ENCODE measurements around the gene USP21. TPM values are rescaled to one million over a fixed set of nuclear protein-coding genes. Genes with fewer than 3 reads are reported as not detected.

USP21 gene
- polyA plus RNA-seq, 3 donors: 49.0 to 52.6 (median 52.5) TPM

- DNase-seq: no peak
Observed at GRCh38 chr1:161207173-161207572, 47.9 kb downstream of the USP21 start.

DNA sequence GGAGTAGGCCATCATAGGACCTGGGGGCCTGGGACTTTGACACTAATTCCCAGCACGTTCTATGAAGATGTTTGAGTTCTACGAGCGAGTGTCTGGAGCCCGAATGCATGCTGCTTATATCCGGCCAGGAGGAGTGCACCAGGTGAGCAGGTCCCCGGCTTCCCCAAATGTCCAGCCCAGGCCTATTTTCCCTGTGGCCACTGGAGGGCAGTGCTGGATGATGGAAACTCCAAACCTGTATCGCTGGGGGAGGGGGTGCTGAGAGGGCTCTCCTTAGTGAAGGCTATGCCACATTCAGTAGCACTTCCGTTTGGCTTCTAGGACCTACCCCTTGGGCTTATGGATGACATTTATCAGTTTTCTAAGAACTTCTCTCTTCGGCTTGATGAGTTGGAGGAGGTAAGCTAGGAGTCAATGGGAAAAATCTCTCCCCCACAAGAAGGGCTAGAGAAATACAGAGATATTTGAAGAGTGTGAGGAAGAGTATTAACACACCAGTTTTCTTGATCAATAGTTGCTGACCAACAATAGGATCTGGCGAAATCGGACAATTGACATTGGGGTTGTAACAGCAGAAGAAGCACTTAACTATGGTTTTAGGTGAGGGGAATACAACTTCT, 50.6 kb downstream of the USP21 start:
- DNase-seq: peak; percentile 69

- DNase-seq: no peak
Observed at GRCh38 chr1:161214369-161214768, 55.1 kb downstream of the USP21 start.

DNA sequence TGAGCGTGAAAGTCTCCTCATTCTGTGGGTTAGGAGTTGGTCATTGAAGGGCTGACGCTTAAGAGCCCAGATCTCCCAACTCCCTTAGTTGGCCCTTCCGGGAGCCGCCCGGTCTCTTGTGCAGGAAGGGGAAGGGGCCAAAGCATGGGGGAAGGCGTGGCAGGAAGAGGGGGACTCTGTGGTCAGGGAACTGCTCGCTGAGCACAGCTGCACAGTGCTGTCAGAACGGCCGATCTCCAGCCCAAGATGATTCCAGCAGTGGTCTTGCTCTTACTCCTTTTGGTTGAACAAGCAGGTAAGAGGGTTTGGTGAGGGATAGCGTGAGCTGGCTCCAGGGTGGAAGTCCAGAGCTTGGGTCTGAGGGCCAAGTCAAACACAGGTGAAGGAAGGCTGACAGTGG, 55.8 kb downstream of the USP21 start, which contains the start of gene FCER1G:
Gene FCER1G, plus strand, starts transcription at position 220 of the 400 bp plus-strand sequence. Its CDS starts 27 bp downstream, at position 247.
- no peak for DNase-seq

Other genes with a start within 250 kb of the USP21 start
- under 1 TPM in 1 of 3 donors, not detected in 2; 0.10 TPM for gene ITLN2, start 204.7 kb upstream of the USP21 start, polyA plus RNA-seq (ENCODE audit: insufficient read length in 3 of 3)
- 100 to 1,000 TPM in 1 of 3 donors, 10 to 100 TPM in 2; 79.3 to 103 (median 89.2) TPM for gene F11R, start 138.3 kb upstream of the USP21 start, polyA plus RNA-seq (ENCODE audit: insufficient read length in 3 of 3)
- 10 to 100 TPM; 61.6 to 79.0 (median 67.7) TPM for gene TSTD1, start 120.5 kb upstream of the USP21 start, polyA plus RNA-seq (ENCODE audit: insufficient read length in 3 of 3)
- gene USF1, start 113.5 kb upstream of the USP21 start, polyA plus RNA-seq (ENCODE audit: insufficient read length in 3 of 3): 10 to 100 TPM; 59.2 to 64.1 (median 63.6) TPM
- gene ARHGAP30, start 89.6 kb upstream of the USP21 start, polyA plus RNA-seq (ENCODE audit: insufficient read length in 3 of 3): 1 to 10 TPM; 1.9 to 2.8 (median 2.4) TPM
- 1 to 10 TPM; 3.9 to 4.8 (median 4.4) TPM for gene NECTIN4, start 69.9 kb upstream of the USP21 start, polyA plus RNA-seq (ENCODE audit: insufficient read length in 3 of 3)
- gene KLHDC9, start 61.1 kb upstream of the USP21 start, polyA plus RNA-seq (ENCODE audit: insufficient read length in 3 of 3): 10 to 100 TPM; 17.1 to 20.3 (median 19.0) TPM
- gene PFDN2, start 41.5 kb upstream of the USP21 start, polyA plus RNA-seq (ENCODE audit: insufficient read length in 3 of 3): 10 to 100 TPM; 68.8 to 96.1 (median 69.5) TPM
- 10 to 100 TPM; 51.9 to 57.2 (median 55.1) TPM for gene NIT1, start 41.4 kb upstream of the USP21 start, polyA plus RNA-seq (ENCODE audit: insufficient read length in 3 of 3)
- 10 to 100 TPM; 50.3 to 58.0 (median 57.8) TPM for gene DEDD, start 26.8 kb upstream of the USP21 start, polyA plus RNA-seq (ENCODE audit: insufficient read length in 3 of 3)
- gene UFC1, start 5.5 kb upstream of the USP21 start, polyA plus RNA-seq (ENCODE audit: insufficient read length in 3 of 3): 100 to 1,000 TPM; 123 to 161 (median 140) TPM
- 10 to 100 TPM; 38.3 to 58.6 (median 57.3) TPM for gene PPOX, start 6.9 kb downstream of the USP21 start, polyA plus RNA-seq (ENCODE audit: insufficient read length in 3 of 3)
- 10 to 100 TPM; 41.4 to 47.2 (median 44.1) TPM for gene B4GALT3, start 18.0 kb downstream of the USP21 start, polyA plus RNA-seq (ENCODE audit: insufficient read length in 3 of 3)
- gene ADAMTS4, start 39.6 kb downstream of the USP21 start, polyA plus RNA-seq (ENCODE audit: insufficient read length in 3 of 3): under 1 TPM; 0.73 to 0.88 (median 0.86) TPM
- gene NDUFS2, start 42.9 kb downstream of the USP21 start, polyA plus RNA-seq (ENCODE audit: insufficient read length in 3 of 3): 100 to 1,000 TPM; 189 to 208 (median 198) TPM
- gene FCER1G, start 55.8 kb downstream of the USP21 start, polyA plus RNA-seq (ENCODE audit: insufficient read length in 3 of 3): 10 to 100 TPM in 2 of 3 donors, 1 to 10 TPM in 1; 9.8 to 13.9 (median 10.2) TPM
- gene APOA2, start 64.1 kb downstream of the USP21 start, polyA plus RNA-seq (ENCODE audit: insufficient read length in 3 of 3): under 1 TPM in 1 of 3 donors, not detected in 2; 0.46 TPM
- gene TOMM40L, start 66.6 kb downstream of the USP21 start, polyA plus RNA-seq (ENCODE audit: insufficient read length in 3 of 3): 10 to 100 TPM; 14.3 to 16.5 (median 14.4) TPM
- 1 to 10 TPM; 2.8 to 4.6 (median 3.2) TPM for gene NR1I3, start 78.7 kb downstream of the USP21 start, polyA plus RNA-seq (ENCODE audit: insufficient read length in 3 of 3)
- gene PCP4L1, start 99.2 kb downstream of the USP21 start, polyA plus RNA-seq (ENCODE audit: insufficient read length in 3 of 3): 1 to 10 TPM; 1.1 to 1.9 (median 1.8) TPM
- gene MPZ, start 150.5 kb downstream of the USP21 start, polyA plus RNA-seq (ENCODE audit: insufficient read length in 3 of 3): 1 to 10 TPM; 3.6 to 6.7 (median 4.2) TPM
- 100 to 1,000 TPM; 264 to 274 (median 266) TPM for gene SDHC, start 154.9 kb downstream of the USP21 start, polyA plus RNA-seq (ENCODE audit: insufficient read length in 3 of 3)
- gene CFAP126, start 208.4 kb downstream of the USP21 start, polyA plus RNA-seq (ENCODE audit: insufficient read length in 3 of 3): 10 to 100 TPM; 12.7 to 18.8 (median 13.2) TPM